ENCODE results near the gene EPC2. TPM values are rescaled to one million over a fixed set of nuclear protein-coding genes. Genes with fewer than 3 reads are reported as not detected.

EPC2 gene
- polyA plus RNA-seq, 1 of the 3 experiments (the other 2 are of a cell fraction), result 8.8 TPM

- TF ChIP-seq MXI1 (IDR thresholded peaks at IDR 0.05; ENCODE audit: low read depth, low read length) (peak; percentile 36; the same call in 1 of the 2 replicates), USF1 (IDR thresholded peaks at IDR 0.05; ENCODE audit: borderline replicate concordance, low read depth) (no peak), SMC3 (IDR thresholded peaks at IDR 0.05; ENCODE audit: low read depth, low read length) (peak; percentile 2; the same call in 1 of the 2 replicates), NRF1 (IDR thresholded peaks at IDR 0.05; ENCODE audit: low read depth, low read length) (peak; percentile 8; the same call in 1 of the 2 replicates)
- TF ChIP-seq, protein P1, sequence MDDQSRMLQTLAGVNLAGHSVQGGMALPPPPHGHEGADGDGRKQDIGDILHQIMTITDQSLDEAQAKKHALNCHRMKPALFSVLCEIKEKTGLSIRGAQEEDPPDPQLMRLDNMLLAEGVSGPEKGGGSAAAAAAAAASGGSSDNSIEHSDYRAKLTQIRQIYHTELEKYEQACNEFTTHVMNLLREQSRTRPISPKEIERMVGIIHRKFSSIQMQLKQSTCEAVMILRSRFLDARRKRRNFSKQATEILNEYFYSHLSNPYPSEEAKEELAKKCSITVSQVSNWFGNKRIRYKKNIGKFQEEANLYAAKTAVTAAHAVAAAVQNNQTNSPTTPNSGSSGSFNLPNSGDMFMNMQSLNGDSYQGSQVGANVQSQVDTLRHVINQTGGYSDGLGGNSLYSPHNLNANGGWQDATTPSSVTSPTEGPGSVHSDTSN (IDR thresholded peaks at IDR 0.05), result no peak
Observed at GRCh38 chr2:148643998-148644882, at the start of gene EPC2 (continued).

DNA sequence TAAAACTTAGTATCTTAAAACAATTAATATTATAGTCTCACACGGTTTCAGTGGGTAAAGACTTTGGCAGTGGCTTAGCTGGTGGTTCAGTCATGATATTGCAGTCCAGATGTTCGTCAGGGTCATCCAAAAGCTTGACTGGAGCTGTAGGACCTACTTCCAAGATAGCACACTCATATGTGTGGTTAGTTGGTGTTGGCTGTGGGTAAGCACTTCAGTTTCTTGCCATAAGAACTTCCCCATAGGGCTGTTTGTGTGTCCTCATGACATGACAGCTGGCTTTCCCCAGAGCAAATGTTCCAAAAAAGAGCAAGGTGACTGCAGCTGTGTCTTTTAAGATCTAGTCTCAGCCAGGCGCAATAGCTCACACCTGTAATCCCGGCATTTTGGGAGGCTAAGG lies 48.5 kb upstream of the EPC2 start:
- Histone ChIP-seq H3K36me3 (replicated peaks in 1 of 2; ENCODE audit: control insufficient read depth in 1 of 2, insufficient read depth in 2 of 2, low read length in 1 of 2) (no peaks in the 10 kb centered on the region), H2AFZ (ENCODE audit: low read depth) (no peak overlapping the region), H3K27ac (ENCODE audit: low read depth in 2 of 2, low read length in 1 of 2) (no peak overlapping the region), H3K4me1 (ENCODE audit: control insufficient read depth in 1 of 2, insufficient read depth in 2 of 2, low read depth in 1 of 2, low read length in 1 of 2) (no peaks in the 10 kb centered on the region), H4K20me1 (ENCODE audit: insufficient read depth) (no peaks in the 10 kb centered on the region), H3K4me3 (ENCODE audit: low read depth in 2 of 2, low read length in 1 of 2) (no peak overlapping the region), H3K9me2 (no peaks in the 10 kb centered on the region), H3K9me3 (no peaks in the 10 kb centered on the region), H3K9ac (no peak overlapping the region), H3K79me2 (ENCODE audit: insufficient read depth) (no peaks in the 10 kb centered on the region), H3K27me3 (ENCODE audit: insufficient read depth) (no peaks in the 10 kb centered on the region; the same call in 1 of the 2 replicates), H3F3A (replicated peaks; ENCODE audit: insufficient read depth) (no peaks in the 10 kb centered on the region), H3K4me2 (no peak overlapping the region)
- POLR2A ChIA-PET, result interaction anchor here (0.5 kb wide), 1 partner anchor 23 kb away, joined by 3 read pairs; no protein-coding TSS in a partner anchor
- TF ChIP-seq NFIC (IDR thresholded peaks at IDR 0.05; ENCODE audit: borderline replicate concordance) (no peak), JUND (IDR thresholded peaks at IDR 0.05) (no peak), SMC3 (IDR thresholded peaks at IDR 0.05; ENCODE audit: low read depth, low read length) (no peak), TCF12 (IDR thresholded peaks at IDR 0.05) (no peak), FOXM1 (IDR thresholded peaks at IDR 0.05; ENCODE audit: low read depth) (no peak), YY1 (IDR thresholded peaks at IDR 0.05; ENCODE audit: low read depth) (no peak), USF1 (IDR thresholded peaks at IDR 0.05; ENCODE audit: borderline replicate concordance, low read depth) (no peak), NRF1 (IDR thresholded peaks at IDR 0.05; ENCODE audit: low read depth, low read length) (no peak), RXRA (IDR thresholded peaks at IDR 0.05; ENCODE audit: borderline replicate concordance, low read depth) (no peak), GABPA (IDR thresholded peaks at IDR 0.05; ENCODE audit: low read depth) (no peak), MXI1 (IDR thresholded peaks at IDR 0.05; ENCODE audit: low read depth, low read length) (no peak), EZH2phosphoT487 (IDR thresholded peaks at IDR 0.05; ENCODE audit: borderline replicate concordance, low read depth) (no peak)
- TF ChIP-seq, protein P2, sequence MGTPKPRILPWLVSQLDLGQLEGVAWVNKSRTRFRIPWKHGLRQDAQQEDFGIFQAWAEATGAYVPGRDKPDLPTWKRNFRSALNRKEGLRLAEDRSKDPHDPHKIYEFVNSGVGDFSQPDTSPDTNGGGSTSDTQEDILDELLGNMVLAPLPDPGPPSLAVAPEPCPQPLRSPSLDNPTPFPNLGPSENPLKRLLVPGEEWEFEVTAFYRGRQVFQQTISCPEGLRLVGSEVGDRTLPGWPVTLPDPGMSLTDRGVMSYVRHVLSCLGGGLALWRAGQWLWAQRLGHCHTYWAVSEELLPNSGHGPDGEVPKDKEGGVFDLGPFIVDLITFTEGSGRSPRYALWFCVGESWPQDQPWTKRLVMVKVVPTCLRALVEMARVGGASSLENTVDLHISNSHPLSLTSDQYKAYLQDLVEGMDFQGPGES (IDR thresholded peaks at IDR 0.05; ENCODE audit: low read depth, low read length), result no peak
- TF ChIP-seq, protein P1 (IDR thresholded peaks at IDR 0.05), result no peak
- TF ChIP-seq, protein P3, sequence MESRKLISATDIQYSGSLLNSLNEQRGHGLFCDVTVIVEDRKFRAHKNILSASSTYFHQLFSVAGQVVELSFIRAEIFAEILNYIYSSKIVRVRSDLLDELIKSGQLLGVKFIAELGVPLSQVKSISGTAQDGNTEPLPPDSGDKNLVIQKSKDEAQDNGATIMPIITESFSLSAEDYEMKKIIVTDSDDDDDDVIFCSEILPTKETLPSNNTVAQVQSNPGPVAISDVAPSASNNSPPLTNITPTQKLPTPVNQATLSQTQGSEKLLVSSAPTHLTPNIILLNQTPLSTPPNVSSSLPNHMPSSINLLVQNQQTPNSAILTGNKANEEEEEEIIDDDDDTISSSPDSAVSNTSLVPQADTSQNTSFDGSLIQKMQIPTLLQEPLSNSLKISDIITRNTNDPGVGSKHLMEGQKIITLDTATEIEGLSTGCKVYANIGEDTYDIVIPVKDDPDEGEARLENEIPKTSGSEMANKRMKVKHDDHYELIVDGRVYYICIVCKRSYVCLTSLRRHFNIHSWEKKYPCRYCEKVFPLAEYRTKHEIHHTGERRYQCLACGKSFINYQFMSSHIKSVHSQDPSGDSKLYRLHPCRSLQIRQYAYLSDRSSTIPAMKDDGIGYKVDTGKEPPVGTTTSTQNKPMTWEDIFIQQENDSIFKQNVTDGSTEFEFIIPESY (IDR thresholded peaks at IDR 0.05; ENCODE audit: borderline replicate concordance, low read depth), result no peak
- no peak for DNase-seq
- WGBS (ENCODE audit: low lambda C conversion rate), result 47% methylated on average over 4 of the region's 4 CpGs
- CTCF ChIA-PET, result no interaction called here
